Uterus (tissue), 2 donors: ENCODE measurements around the gene DGKI.

ENCODE experiments used
- CTCF ChIP-seq, 4 experiments: fragments of 200-600 bp in 2 of 4; fragments of 450-650 bp in 2 of 4; sonication (generic) in 2 of 4; IDR thresholded peaks; one replicate each; pipeline ENCODE4 v1.5.1; 2016 to 2019; ENCODE audit warnings: antibody characterized with exemption in 4 of 4, mild to moderate bottlenecking in 2 of 4, moderate library complexity in 1 of 4
- POLR2A ChIP-seq, 2 donors: fragments of 450-650 bp; IDR thresholded peaks; one replicate each; pipeline ENCODE4 v1.6.1; 2016; ENCODE audit warnings: antibody characterized with exemption in 2 of 2, mild to moderate bottlenecking in 1 of 2, moderate library complexity in 1 of 2

GRCh38 chr7:137423321-137423720 is 423.5 kb downstream of the DGKI start:
- no peak for TF ChIP-seq CTCF (IDR thresholded peaks at IDR 0.05)
- no peak for TF ChIP-seq POLR2A (IDR thresholded peaks at IDR 0.05)
